GM18526 (cell line): ENCODE measurements around the gene TMOD3.

Experiments
- POLR2A ChIP-seq: IDR thresholded peaks from 3 replicates; pipeline ENCODE4 v1.6.1; 2011; ENCODE audit not compliant: insufficient read length; ENCODE audit errors: extremely low read depth

Gene TMOD3

GRCh38 chr15:51829376-51830275 is at the start of gene TMOD3:
TMOD3 (plus strand) TSS chr15:51829653; CDS start chr15:51862885, 33,232 bp downstream.
- TF ChIP-seq POLR2A = peak; percentile 95

GRCh38 chr15:51780636-51781035 is 48.8 kb upstream of the TMOD3 start:
- no peak for TF ChIP-seq POLR2A

GRCh38 chr15:51781506-51781905 is 47.9 kb upstream of the TMOD3 start:
- no peak for TF ChIP-seq POLR2A

- no peak for TF ChIP-seq POLR2A
These were observed 47.0 kb upstream of the TMOD3 start for GRCh38 chr15:51782357-51782896.

- no peak for TF ChIP-seq POLR2A
These were observed 45.5 kb upstream of the TMOD3 start for GRCh38 chr15:51783967-51784366.

GRCh38 chr15:51793521-51794305 is 35.7 kb upstream of the TMOD3 start:
- no peak for TF ChIP-seq POLR2A

- TF ChIP-seq POLR2A = no peak
These were observed 32.5 kb upstream of the TMOD3 start for GRCh38 chr15:51796847-51797401.

GRCh38 chr15:51798281-51798680 is 31.2 kb upstream of the TMOD3 start:
- no peak for TF ChIP-seq POLR2A

GRCh38 chr15:51799282-51800252 is 29.9 kb upstream of the TMOD3 start:
- TF ChIP-seq POLR2A = no peak

- no peak for TF ChIP-seq POLR2A
These were observed 28.0 kb upstream of the TMOD3 start for GRCh38 chr15:51801391-51801835.

- no peak for TF ChIP-seq POLR2A
These were observed 26.9 kb upstream of the TMOD3 start for GRCh38 chr15:51802593-51802992.

GRCh38 chr15:51803965-51804364 is 25.5 kb upstream of the TMOD3 start:
- no peak for TF ChIP-seq POLR2A

- no peak for TF ChIP-seq POLR2A
These were observed 23.3 kb upstream of the TMOD3 start for GRCh38 chr15:51806123-51806522.

GRCh38 chr15:51809457-51809856 is 20.0 kb upstream of the TMOD3 start:
- TF ChIP-seq POLR2A = no peak
